ENCODE measurements around the gene HTR2A.
A peak's percentile ranks its signal among the peaks of the same experiment; 100 is the strongest.

The HTR2A gene

DNA sequence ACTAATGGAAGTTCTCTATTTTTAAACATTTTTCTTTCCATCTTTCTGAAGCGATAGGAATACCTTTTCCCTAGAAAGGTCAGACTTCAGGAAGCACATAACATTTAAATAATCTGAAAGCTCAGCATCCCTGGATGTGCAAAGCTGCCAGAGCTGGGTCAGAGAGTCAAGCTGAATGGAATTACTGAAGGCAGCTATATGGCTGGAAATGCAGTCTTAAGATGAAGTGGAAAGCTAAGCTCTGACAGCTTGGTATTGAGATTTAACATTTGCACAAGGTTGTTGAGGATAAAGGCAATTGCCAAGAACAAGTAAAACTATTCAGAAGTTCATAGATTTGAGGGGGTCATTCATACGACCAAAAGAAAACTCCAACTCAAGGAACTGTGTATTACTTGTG, 28.8 kb downstream of the HTR2A start:
- no peak for DNase-seq (ENCODE audit: low read depth)

DNA sequence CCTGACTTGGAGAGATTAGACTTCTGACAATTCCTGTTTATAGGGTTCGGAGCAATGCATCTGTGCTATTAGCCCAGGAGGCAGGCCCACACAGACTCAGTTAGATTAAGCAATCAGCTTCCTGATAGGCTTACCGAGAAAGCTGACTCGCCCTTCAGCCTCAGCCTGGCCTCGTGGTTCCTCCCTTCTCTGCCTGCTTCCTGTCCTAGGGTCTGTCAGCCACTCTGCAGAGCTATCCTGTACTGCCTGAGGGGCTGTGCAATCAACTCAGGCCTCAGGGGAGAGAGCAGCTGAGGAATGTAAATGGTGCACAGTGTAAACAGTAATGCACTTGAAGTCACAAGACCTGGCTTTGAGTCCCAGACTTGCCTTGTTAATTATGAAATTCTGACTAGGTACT, 30.7 kb downstream of the HTR2A start:
- peak; percentile 69 for DNase-seq (ENCODE audit: low read depth)

DNA sequence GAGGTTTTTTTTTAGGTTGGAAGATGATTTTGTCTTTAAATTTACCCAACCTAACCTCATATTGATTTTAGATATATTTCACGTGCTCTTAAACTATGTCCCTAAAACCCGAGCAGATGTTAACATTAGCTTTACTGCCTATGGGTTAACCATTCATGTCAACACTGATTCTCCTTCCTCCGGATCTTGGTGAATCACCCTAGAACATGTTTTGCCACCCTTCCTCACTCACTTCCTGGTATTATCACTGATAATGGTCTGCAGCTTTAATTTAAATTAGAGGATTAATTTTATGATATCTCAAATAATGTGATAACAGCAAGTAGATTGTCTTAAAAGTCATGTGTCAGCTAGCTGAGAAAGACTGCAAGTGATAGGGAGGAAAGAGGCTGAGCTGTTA, 31.9 kb downstream of the HTR2A start:
- no peak for DNase-seq (ENCODE audit: low read depth)

DNA sequence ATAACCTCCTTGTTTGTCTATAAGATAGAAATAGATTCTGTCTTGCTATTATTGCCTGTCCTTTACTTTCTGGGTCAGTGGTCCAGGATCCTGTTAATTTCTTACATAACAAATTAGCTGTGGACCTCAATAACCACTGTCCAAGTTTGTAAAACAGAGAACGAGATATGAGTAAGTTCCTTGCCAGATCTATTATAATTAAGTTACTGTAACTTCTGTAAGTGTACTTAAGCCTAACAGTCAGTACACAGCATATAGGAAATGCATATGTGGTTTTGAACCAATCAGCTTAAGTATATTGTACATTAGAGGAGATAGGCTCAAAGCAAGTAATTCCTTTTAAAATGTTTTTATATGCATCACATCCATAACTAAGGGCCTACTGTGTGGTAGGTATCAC, 34.9 kb downstream of the HTR2A start:
- no peak for DNase-seq (ENCODE audit: low read depth)

DNA sequence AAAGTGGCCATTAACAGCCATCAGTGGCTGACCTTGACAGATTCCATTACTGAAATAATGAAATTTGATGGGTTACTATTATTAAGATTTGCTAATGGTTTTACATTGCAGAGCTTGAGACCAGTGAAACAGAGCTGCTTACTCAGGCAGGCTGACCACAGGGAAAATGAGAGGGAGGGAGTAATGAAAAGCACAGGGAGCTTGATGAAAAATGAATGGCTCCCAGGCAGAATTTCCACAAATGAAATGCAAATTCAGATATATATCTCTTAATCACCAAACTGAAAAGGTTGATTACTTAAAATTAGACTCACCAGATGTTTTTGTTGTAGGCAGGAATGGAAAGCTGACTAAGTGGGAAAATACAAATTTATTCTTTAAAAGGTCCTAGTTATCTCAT, 36.1 kb downstream of the HTR2A start:
- DNase-seq (ENCODE audit: low read depth), result no peak

DNA sequence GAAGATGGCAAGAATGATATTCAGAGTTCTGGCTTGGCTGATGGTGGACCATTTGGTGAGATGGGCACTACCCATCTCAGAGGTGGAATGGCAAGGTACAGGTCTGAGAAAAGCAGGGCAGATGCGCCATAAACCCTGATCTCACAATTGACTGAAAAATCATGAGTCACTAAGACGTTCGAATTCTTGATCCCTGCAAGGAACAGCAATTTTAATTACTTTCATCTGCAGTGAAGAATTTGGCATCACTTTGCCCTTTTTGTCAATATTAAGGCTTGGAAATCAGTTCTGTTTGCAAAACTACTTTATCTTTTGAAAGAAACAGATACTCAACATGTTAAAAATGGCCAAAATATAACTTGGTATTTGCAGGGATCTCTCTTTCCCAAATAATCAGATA, 38.1 kb downstream of the HTR2A start:
- no peak for DNase-seq (ENCODE audit: low read depth)

DNA sequence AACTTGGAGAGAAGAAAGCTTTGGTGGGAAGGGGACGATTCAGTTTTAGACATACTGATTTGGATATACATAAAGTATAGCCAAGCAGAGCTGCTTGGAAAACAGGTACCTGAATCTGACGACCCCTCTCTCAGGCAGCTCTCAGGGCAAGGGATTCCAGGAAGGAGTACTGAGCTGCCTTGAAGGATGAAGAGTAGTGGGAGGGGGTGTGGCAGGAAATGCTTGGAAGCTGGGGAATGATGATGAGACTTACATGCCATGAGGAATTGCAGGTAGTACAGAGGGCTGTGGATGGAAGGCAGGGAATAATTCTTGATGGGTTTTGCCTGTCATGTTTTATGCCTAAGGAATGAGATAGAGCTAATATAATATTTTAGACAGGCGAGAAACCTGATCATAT, 38.7 kb downstream of the HTR2A start:
- no peak for DNase-seq (ENCODE audit: low read depth)

DNA sequence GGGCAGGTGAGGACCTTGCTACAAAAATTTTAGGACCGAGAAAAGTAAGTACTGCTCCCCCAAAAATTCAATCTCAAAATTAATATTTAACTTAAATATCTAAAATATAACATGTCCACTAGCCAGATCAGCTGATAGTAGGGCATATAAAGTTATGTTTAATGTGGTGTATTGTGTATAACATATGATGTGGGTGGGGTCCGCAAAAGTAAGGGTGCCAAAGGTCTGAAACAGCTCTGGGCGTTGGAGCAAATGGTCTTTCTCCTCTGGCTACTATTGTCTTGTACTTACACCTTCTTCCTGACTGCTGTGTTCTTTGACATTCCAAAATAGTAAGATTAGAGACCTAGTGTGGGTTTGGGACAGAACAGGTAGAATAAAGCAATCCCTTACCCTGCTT, 41.2 kb downstream of the HTR2A start:
- DNase-seq (ENCODE audit: low read depth), result no peak

DNA sequence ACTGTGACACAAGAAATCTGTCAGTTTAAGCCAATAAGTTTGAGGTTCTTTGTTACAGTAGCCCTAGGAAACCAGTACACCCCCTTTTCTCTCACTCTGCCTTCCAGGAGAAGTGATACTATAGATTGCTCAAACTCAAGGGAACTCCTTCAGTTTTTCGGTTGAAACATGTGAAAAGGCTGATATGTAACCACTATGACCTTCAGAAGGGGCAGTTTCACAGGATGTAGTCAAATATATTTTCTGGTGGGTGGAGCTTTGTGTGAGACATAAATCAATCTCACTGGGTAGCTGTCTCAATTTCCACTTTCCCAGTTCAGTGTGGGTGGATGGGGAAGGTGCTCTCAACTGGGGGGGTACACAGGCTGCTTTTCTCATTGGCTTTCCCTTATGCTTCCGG, 41.7 kb downstream of the HTR2A start:
- DNase-seq (ENCODE audit: low read depth), result no peak

DNA sequence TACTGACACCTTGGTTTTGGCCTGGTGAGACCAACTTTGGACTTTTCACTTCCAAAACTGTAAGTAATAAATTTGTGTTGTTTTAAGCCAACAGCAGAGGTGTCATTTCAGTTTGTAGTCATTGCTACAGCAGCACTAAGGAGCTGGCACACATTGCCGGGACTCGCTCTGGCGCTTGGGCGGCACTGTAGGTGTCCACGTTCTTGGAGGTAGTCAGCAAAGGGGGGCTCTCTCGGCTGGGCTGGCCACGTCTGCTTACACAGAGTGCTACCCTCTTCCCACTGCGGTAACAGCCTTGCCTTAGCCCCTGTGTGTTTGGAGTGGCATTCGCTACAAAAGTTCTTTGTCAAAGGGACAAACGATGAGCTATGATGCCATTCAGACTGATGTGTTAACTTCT, 44.7 kb downstream of the HTR2A start:
- DNase-seq (ENCODE audit: low read depth), result no peak

DNA sequence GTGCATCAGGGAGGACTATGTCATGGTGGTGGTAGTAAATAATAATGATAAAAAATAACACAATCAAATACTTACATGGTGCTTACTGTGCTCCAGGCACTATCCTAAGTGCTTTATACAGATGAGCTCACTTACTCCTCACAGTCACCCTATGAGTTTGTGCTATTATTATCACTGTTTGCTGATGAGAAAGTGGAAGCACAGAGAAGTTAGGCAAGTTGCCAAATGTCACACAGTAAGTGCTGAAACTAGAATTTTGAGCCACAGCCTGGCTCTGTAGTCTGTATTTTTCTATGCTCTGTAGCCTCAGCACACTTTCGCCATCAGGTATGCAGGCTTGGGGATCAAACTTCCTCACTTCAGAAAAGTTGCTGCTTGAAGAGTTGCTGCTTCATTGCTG, 46.6 kb downstream of the HTR2A start:
- DNase-seq (ENCODE audit: low read depth), result no peak

DNA sequence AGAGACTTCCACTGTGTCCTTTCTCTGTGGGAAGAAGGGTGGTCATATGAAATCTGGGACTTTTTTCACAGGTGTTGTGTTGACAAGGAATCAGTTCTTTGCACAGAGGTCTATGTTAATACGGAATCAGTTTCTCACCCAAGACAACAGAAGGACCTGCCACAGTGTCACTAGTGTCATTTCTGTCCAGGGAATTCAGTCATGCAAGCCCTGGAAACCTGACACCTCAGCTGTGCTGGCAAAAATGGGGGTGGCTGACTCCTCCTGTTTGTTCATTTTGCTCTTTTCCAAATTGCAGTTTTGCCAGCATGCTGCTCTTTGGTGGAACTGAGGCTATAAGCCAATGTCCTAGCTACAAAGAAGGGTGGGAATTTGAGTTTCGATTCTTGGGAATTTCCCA, 50.1 kb downstream of the HTR2A start:
- DNase-seq (ENCODE audit: low read depth), result no peak

DNA sequence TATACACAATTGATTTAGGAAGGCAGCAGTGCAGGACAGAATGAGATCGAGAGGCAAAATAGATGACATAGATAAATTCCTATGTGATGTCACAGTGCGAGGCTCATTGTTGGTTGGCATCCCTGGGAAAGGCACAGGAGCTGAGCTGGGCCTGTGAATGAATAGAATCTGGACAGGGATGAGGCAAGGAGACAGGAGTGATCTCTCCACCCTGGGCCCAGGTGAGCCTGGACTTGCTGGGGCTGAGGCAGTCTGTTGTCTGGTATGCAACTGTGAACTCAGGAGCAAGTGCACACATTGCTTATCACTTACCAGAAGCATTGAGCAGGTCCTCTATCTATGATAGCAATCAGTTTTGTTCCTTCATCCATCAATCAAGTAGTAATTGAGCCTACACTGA, 51.7 kb downstream of the HTR2A start:
- DNase-seq (ENCODE audit: low read depth), result no peak

DNA sequence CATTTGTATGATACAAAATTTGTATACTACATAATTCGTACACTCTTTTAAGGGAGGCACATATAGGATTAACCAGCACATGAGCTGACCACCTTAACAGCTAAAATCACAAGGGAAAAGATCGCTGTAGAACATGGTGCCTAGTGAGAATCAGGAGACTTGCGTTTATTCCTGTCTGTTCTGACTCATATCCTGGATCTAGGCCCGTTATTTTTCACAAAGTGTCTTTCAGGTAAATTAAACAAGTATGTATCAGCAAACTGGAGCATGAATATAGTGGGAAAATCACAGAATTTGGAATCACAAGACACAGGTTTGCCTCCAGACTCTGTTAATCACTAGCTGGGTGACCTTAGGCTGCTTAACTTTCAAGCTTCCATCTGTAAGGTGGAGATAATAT, 52.4 kb downstream of the HTR2A start:
- peak; percentile 20 for DNase-seq (ENCODE audit: low read depth)

DNA sequence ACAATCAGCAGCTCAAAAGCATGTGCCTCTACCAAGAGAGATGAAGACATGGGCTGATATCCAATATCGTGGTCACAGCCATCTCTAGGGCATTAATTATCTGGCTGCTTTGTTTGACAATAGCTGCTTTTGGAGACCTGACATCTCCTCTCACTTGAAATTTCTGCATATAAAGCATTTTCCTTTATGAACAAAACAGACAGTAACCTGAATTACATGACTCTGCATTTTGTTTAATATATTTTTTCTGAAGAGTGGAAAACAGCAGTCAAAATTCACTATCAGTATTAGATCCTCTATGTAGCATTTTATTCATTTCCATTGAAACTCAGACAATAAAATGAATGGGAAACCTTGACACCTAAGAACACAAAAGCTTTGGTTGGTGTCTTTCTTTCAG, 57.5 kb downstream of the HTR2A start:
- DNase-seq (ENCODE audit: low read depth), result no peak

DNA sequence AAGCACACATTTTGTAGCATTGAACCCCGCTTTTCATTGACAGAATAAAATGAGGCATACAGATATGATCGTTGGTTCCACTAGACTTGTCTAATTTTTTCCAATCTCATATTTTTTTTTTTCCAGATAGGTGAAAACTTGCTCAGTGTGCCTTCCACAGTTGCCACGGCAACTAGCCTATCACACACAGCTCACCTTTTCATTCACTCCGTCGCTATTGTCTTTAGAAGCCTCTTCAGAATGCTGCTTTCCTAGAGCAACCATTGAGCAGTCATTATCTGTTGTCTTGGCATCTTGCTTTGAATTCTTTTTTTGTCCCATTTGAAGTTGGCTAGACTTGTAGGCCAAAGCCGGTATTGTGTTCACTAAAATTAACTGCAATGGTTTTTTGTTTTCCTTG, 62.2 kb downstream of the HTR2A start:
- DNase-seq (ENCODE audit: low read depth), result no peak

DNA sequence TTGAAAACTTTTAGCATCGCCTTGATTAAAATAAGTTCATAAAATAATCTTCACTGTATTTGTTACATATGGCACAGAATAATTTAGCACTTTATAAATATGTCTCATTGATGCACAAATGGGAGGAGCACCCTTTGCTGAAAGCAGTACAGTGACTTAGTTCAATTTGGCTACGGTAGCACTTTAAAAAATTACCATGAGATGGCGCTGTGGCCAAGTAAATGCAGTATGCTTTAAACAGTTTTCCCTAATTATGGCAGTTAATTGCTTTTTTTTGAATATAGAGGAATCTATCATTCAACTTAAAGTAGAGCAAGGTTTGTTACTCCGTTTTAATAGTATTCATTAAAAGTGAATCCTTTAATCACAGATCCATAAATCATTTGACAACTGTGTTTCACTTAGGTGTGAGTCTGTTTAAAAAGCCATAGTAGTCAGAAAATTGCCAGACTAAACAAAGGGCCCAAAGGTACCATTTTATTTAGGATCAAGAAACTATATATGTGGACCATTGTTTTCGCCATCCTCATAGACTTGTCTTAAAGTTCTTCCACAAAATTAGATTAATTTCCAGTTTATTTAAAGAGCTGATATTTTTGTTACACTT, 65.2 kb downstream of the HTR2A start:
- DNase-seq (ENCODE audit: low read depth), result peak; percentile 54

DNA sequence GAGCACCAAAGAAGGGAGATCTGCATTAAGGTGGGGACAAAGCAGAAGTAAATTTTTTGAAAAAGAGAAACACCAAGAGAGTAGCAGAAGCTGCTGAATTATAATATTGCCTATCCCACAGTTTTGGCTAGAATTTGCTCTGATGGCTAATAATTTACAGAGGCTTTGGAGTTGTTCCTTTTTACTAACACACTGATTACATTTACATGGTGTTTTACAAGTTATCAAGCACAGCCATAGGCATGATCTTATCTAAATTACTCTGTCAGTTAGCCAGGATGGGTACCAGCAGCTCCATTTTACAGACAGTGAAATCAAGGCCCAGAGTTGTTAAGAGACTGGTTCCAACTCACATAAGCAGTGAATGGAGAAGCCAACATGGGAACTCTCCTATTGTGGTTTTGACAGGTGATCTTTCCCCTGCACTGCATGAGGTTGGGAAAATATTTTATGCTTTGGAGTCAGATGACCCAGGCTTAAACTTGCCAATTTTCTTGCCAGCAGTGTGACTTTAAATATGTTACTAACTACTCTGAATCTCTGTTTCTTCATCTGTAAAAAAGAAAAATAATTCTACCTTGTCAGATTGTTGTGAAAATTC, 66.3 kb downstream of the HTR2A start:
- no peak for DNase-seq (ENCODE audit: low read depth)

DNA sequence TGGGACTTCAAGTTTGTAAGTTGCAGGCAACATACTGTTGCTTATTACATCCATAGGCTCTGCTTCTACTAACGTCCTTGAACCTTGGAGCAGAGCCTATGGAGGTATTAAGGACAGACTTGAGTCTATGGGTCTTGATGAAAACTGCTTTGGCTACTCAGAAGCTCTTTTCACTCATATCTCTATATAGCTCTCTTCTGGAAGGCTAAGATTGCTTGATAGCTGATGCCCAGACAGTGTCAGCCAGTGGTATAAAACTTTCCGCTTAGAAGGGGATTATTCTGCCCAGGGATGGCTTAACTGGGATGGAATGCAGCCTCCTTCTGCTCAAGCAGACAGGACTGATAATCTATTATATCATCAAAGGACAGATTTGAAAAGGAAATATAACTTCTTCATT, 74.3 kb downstream of the HTR2A start:
- no peak for DNase-seq (ENCODE audit: low read depth)

DNA sequence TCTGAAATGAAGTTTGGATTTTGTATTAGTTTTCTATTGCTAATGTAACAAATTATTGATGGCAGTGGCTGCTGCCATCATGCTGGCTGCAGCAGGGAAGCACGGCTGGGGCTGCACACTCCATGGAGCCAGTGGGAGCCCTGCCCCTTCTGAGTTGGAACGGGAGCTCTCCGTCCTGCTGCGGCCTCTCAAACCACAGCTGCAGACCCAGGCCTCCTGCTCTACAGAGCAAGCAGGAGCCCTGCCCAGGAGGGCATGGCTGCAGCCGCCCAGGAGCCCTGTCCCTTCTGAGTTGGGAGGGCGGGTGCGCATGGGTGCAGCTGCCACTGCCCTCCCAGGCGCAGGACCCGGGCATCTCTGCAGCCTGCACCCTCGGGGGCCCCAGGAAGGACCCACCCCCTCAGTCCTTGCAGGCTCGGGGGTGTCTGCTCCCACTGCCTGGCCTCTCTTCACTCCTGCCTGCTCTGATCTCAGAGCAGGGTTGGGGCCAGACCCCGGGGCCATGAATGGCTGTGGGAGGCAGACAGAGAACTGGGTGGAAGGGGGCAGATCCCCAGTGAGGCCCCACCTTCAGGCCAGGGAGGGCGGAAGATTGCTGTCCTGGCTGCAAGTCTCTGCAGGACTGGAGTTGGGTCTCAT, 78.9 kb downstream of the HTR2A start:
- no peak for DNase-seq (ENCODE audit: low read depth)

DNA sequence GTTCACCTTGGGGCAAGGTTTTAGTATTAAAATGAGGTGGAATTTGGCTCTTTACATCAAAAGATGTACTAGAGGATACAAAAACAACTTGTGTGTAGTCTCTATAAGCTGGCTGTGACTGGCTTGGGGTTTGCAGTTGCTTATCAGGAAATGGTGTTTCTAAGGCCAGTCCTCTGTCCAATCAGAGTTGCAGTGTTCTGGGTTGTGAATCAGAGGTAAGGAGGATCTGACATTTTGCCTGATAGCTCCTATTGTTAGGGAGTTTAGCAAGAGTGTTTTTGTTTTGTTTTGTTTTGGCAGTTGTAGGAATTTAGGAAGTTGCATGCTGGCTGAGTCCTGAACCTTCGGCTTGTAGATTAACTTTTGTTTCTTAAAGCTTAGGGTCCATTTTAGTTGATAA, 79.8 kb downstream of the HTR2A start:
- DNase-seq (ENCODE audit: low read depth), result peak; percentile 16

DNA sequence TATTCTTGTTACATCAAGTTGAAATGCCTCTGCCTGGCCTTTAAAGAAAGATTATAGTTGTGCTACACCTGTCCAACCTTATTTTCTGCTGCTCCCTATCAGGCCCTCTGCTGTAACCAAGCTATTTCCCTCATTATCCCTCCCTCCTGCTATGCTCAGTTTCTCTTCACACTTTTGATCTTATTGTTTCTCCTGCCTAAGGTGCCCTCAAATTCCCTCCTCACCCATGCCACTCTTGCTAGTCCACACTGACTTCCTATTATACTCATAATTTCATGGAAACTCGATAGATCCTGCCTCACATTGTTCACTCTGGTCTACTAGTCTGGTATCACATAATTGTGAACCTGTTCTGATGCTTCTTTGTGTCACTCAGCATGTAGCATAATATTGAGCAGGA, 80.5 kb downstream of the HTR2A start:
- no peak for DNase-seq (ENCODE audit: low read depth)

DNA sequence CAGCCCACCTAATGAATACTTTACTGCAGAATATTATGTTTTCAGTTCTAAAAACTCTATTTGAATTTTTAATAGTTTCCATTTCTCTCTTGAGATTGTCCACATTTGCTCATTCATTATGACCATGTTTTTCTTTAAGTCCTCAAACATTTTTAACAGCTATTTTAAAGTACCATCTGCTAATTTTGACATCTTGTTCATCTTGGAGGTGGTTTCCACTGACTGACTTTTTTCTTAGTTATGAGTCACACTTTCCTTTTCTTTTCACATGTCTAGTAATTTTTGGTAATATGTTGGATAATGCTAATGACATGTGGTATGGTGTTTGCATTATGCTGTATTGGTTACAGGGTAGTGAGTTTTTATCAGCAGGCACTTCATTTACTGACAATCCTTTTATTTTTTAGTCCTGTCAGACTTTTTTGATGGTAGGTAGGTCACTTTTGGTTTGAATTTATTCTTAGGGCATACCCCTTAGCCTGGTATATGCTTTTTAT, 84.5 kb downstream of the HTR2A start:
- DNase-seq (ENCODE audit: low read depth), result peak; percentile 22

DNA sequence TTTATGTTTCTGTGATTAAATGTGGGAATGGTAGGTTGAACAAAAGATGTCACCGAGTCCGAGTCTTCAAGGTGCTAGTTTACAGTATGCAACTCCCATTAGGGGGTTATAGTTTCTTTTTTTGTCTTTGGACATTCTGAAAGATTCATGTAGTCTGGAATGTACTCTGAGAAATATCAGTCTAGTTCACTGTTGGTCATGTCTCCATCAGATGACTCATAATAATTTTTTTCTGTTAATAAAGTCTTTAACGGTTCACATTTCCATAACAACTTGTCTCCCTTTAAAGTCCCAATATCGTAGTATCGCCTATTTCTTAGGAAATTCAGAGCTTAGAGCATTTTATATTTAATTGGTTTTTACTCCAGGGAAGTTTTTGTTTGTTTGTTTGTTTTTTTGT, 86.4 kb downstream of the HTR2A start:
- DNase-seq (ENCODE audit: low read depth), result peak; percentile 55
